Epithelial cell of esophagus (primary cell): ENCODE data around the gene ACTN4.

Experiments used
- DNase-seq: peaks from one replicate; pipeline ENCODE4 v3.0.0; 2010; ENCODE audit warnings: low read depth
- H3K4me3 ChIP-seq: 2 replicates; pipeline ENCODE4 v1.5.1; 2011; ENCODE audit warnings: mild to moderate bottlenecking, low read length, control low read depth
- CTCF ChIP-seq: IDR thresholded peaks from 2 replicates; pipeline ENCODE4 v1.5.1; 2011; ENCODE audit warnings: low read depth, mild to moderate bottlenecking, low read length, control low read depth, inconsistent platforms; ENCODE audit not compliant: insufficient read depth; ENCODE audit errors: missing control alignments

ACTN4 gene

DNA sequence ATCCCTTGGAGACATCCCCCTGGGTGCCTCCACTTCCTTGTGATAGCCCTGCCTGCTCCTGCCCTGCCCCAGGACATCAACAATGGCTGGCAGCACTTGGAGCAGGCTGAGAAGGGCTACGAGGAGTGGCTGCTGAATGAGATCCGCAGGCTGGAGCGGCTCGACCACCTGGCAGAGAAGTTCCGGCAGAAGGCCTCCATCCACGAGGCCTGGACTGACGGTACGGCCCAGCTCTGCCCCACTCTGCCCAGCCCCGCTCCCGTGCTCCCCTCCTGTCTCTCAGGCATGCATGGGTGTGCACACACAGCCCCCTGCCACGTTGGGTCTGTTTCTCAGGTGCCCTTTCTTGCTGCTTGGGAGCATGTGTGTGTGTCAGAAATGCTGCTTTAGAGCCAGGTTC is 70.4 kb downstream of the ACTN4 start:
- no peak for TF ChIP-seq CTCF
- no peak for DNase-seq
- H3K4me3 ChIP-seq = no peak overlapping the region

DNA sequence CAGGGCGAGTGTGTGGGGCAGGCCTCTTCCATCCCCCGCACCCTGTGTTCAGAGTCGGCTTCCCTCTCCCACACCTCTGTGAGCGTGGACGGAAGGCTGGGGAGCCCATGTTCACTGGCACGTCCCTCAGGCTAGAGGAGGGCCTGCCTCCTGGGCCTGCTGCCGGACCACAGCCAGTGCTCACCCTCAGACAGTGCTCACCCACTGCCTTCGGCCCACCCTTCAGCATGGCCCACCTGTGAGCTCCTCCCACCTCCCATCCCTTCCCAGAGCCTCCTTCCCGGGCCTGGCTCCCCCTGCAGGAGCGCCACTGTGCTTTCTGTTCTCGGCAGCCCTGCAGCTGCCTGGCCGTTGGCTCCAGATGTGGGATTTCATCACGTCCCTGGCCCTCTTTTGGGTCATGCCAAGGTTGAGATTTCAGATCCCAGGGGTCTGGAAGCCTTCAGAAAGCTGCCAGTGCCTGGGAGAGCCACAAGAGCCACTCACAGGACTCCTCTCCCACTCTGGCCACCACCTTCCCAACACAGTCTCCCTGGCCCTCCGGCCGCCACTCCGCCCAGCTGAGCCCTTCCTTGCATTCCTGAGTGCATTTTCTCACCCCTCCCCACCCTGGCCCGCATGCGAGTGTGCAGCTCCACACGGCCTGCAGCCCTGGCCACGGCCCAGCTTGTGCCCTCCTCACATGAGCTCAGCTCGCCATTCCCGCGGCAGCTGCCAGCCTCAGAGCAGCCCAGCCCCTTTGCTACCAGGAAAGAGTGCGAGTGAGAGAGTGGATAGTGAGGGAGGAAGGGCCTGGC is 71.5 kb downstream of the ACTN4 start:
- H3K4me3 ChIP-seq = no peak overlapping the region
- peak; percentile 61 for TF ChIP-seq CTCF
- no peak for DNase-seq

DNA sequence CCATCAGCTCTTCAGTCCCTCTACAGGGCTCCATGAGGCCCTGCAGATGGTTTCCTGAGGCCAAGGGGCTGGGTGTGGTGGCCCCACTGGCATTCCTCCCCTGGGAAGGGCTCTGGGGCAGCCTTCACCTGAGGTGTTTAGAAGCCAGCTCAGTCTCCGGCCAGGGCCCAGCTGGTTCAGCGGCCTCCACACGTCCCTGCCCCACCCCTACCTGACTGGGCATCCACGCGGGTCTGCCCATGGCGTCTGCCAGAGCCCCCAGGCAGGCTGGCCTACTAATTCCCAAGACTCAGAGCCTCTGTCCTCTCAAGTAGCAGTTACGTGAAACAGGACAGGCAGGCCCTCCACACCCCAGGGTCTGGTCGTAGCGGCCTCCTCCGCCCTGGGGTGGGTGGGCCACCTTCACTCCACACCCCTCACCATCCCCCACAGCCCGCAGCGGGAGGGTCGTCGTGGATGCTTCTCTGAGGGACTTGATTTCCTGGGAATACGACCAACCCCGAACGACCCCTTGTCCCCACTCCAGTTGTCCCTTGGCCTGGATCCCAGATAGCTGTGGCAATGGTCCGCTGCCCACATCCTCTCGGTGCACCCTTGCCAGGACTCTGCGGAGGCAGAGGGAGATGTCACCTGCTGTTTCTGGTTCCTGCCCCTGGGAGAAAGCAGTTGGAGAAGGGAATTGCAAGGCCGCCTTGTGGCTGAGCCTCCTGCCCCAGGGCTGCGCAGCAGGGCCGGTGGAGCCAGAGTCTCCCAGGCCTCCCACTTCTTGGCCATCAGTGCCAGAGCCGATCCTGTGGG is 72.5 kb downstream of the ACTN4 start:
- no peak for TF ChIP-seq CTCF
- no peak overlapping the region for H3K4me3 ChIP-seq
- DNase-seq = no peak

GRCh38 chr19:38720559-38721236 is 73.2 kb downstream of the ACTN4 start:
- DNase-seq = no peak
- no peak for TF ChIP-seq CTCF
- no peak overlapping the region for H3K4me3 ChIP-seq

DNA sequence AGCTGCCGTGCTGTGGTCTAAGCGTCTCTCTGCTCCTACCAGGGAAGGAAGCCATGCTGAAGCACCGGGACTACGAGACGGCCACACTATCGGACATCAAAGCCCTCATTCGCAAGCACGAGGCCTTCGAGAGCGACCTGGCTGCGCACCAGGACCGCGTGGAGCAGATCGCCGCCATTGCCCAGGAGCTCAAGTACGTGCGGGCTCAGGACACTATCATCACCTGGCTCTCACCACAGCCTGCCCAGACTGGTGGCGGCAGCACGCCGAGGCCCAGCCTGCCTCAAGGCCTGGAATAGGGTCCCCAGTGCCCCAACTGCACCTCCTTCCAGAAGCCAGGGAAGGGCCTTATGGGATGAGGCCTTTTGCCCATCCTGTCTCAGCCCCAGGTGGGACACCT is 74.0 kb downstream of the ACTN4 start:
- TF ChIP-seq CTCF = no peak
- no peak overlapping the region for H3K4me3 ChIP-seq
- DNase-seq = no peak

GRCh38 chr19:38721979-38722773 is 74.7 kb downstream of the ACTN4 start:
- DNase-seq = no peak
- TF ChIP-seq CTCF = no peak
- no peak overlapping the region for H3K4me3 ChIP-seq
